ENCODE measurements around the gene IL15RA.

The IL15RA gene

DNA sequence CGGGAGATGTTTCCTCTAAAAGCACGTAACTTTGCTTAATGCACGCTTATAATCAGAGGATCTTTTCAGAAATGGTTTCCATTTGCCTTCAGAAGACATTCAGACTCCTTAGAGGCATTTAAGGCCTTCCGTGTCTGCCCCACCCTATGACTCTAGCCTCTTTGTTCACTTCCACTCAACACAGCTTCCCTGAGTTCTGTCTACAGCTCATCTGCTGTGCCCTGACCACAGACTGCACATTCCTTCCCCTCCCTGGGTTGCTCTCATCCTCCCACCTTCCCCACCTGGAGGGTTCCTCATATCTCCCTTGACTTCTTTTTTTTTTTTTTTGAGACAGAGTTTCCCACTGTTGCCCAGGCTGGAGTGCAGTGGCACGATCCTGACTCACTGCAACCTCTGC lies 70.7 kb downstream of the IL15RA start:
- TF ChIP-seq ZFX (IDR thresholded peaks at IDR 0.05; ENCODE audit: borderline replicate concordance) = no peak
- TF ChIP-seq, protein P1, sequence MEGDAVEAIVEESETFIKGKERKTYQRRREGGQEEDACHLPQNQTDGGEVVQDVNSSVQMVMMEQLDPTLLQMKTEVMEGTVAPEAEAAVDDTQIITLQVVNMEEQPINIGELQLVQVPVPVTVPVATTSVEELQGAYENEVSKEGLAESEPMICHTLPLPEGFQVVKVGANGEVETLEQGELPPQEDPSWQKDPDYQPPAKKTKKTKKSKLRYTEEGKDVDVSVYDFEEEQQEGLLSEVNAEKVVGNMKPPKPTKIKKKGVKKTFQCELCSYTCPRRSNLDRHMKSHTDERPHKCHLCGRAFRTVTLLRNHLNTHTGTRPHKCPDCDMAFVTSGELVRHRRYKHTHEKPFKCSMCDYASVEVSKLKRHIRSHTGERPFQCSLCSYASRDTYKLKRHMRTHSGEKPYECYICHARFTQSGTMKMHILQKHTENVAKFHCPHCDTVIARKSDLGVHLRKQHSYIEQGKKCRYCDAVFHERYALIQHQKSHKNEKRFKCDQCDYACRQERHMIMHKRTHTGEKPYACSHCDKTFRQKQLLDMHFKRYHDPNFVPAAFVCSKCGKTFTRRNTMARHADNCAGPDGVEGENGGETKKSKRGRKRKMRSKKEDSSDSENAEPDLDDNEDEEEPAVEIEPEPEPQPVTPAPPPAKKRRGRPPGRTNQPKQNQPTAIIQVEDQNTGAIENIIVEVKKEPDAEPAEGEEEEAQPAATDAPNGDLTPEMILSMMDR (IDR thresholded peaks at IDR 0.05) = no peak
- H3K27ac ChIP-seq = no peak overlapping the region

- TF ChIP-seq, protein P1 (IDR thresholded peaks at IDR 0.05) = no peak
- H3K27ac ChIP-seq = no peak overlapping the region
These were observed 71.4 kb downstream of the IL15RA start for GRCh38 chr10:5905854-5906507.

DNA sequence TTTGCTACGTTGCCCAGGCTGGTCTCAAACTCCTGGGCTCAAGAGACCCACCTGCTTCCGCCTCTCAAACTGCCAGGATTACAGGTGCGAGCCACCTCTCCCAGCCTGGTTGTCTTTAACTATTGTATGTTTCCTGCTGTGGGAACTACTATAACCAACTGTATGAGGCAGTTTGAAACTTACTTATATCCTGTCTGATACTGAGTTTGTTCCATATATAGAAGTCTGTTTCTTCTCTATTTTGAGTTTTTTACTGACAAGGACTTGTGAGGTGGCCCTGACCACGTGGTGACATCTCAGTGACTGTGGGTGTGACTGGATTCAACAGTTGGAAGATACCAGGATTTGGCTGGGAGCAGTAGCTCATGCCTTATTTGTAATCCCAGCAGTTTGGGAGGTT lies 73.1 kb downstream of the IL15RA start:
- no peak for TF ChIP-seq ZFX (IDR thresholded peaks at IDR 0.05; ENCODE audit: borderline replicate concordance)
- TF ChIP-seq, protein P1 (IDR thresholded peaks at IDR 0.05) = no peak
- H3K27ac ChIP-seq = no peak overlapping the region

DNA sequence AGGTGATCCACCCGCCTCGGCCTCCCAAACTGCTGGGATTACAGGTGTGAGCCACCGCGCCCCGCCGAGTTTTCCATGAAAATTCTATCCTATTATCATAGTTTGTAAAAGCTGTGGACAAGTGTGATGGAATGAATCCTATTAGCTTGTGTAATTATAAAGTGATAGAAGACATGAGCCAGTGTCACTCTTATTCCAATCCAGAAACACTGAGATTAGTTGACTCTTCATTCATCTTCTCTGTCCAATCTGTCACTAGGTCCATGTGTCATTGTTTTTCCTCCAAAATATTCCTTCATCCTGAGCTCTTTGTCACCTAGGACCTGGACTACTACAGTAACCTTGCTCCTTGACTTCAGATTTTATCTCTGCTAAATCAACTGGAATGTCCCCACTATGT lies 73.8 kb downstream of the IL15RA start:
- TF ChIP-seq ZFX (IDR thresholded peaks at IDR 0.05; ENCODE audit: borderline replicate concordance) = no peak
- TF ChIP-seq, protein P1 (IDR thresholded peaks at IDR 0.05) = no peak
- no peak overlapping the region for H3K27ac ChIP-seq

DNA sequence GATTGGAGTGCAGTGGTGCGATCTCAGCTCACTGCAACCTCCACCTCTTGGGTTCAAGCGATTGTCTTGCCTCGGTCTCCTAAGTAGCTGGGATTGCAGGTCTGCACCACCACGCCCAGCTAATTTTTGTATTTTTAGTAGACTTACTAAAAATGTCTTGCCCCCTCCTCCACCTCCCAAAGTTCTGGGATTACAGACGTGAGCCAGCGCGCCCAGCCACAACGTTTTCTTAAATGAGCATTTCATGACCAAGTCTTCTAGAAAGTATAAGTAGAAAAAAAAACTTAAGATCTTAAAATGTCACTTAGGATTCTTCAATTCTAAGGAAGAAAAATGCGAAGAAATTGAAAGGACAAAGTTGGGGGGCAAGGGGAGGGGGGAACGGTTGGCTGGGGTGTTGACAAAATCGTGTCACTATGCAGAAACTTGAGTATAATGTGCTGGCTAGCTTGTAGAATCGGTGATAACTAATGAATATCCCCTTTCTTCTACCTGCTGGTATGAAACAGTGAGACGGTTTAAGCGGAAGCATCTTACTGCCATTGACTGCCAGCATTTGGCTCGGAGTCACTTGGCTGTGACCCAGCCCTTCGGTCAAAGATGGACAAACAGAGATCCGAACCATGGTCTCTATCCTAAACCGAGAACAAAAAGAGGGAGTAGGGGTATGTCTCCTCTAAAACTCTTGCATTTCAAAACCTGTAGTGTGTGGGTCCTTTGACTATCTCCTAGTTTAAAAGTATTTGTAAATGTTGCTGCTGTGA lies 74.7 kb downstream of the IL15RA start:
- H3K27ac ChIP-seq = no peak overlapping the region
- no peak for TF ChIP-seq ZFX (IDR thresholded peaks at IDR 0.05; ENCODE audit: borderline replicate concordance)
